Measurements from ENCODE around the gene PDE11A. TPM values are rescaled to one million over a fixed set of nuclear protein-coding genes. Genes with fewer than 3 reads are reported as not detected.
"Not testable (repeated sequence)": the region's sequence is repeated elsewhere in the genome, so short reads cannot be mapped to it uniquely, and the experiment has no call there.

Gene PDE11A
- polyA plus RNA-seq, 2 of the 4 experiments (the other 2 are of a cell fraction) = 3.6 to 5.6 TPM

DNA sequence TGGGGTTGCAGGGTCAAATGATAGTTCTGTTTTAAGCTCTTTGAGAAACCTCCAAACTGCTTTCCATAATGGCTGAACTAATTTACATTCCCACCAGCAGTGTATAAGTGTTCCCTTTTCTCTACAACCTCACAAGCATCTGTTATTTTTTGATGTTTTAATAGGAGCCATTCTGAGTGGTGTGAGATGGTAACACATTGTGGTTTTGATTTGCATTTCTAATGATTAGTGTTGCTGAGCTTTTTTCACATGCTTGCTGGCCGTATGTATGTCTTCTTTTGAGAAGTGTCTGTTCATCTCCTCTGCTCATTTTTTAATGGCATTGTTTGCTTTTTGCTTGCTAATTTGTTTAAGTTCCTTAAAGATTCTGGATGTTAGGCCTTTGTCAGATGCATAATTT, 107.7 kb downstream of the PDE11A start:
- DNase-seq (ENCODE audit: low read depth in 1 of 2, low spot score in 1 of 2) (no peak), FAIRE-seq (no peak), ATAC-seq (no peak)
- no peaks in the 10 kb centered on the region for H3K4me1 ChIP-seq
- ChIA-PET POLR2A (no interaction called here), CTCF (no interaction called here)
- WGBS (ENCODE audit: missing lambda C conversion rate) = 41% methylated on average over 1 of the region's 1 CpG
- H3K4me3 ChIP-seq = no peak overlapping the region
- H3K27ac ChIP-seq = no peak overlapping the region
- no peaks in the 10 kb centered on the region for H3K9me3 ChIP-seq
- TF ChIP-seq HOXB5 (CRISPR knock-in tag; IDR thresholded peaks at IDR 0.05) = no peak
- TF ChIP-seq SMC3 (IDR thresholded peaks at IDR 0.05) = no peak
- TF ChIP-seq NR3C1 (IDR thresholded peaks at IDR 0.05) = no peak
- no peak for TF ChIP-seq POLR2AphosphoS2 (conservative IDR thresholded peaks at IDR 0.05; ENCODE audit: low read length)
- TF ChIP-seq CBX2 (IDR thresholded peaks at IDR 0.05; ENCODE audit: borderline replicate concordance, low read depth) = no peak
- TF ChIP-seq KDM1A (IDR thresholded peaks at IDR 0.05; ENCODE audit: low read depth) = no peak
- no peak for TF ChIP-seq TP53 (CRISPR knock-in tag; IDR thresholded peaks at IDR 0.05)
- TF ChIP-seq MYC (IDR thresholded peaks at IDR 0.05; ENCODE audit: borderline replicate concordance, low read length) = no peak
- no peak overlapping the region for H3K4me2 ChIP-seq

DNA sequence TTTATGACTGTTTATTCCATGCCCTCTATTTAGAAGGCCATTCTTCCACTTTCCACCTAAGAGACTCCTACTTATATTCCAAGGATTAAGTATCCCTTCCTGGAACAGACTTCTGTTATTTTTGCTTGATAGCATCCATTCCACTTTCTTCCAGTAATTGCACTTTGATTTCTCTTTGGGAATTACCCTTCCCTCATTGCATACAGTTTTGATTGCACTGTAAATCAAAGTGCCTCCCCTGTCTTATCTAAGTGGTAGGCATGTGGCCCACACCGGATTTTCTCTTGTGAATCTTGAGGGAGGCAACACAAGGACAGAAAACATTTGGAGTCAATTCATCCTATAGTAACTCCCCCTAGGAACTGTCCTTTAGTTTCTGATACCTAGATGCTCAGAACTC, 120.4 kb downstream of the PDE11A start:
- Histone ChIP-seq H3K4me1 (no peaks in the 10 kb centered on the region), H3K4me2 (no peak overlapping the region), H3K9me3 (no peaks in the 10 kb centered on the region), H3K27ac (no peak overlapping the region), H3K4me3 (no peak overlapping the region)
- TF ChIP-seq FOSL2 (IDR thresholded peaks at IDR 0.05) (no peak), FOSL2 (CRISPR knock-in tag; IDR thresholded peaks at IDR 0.05) (no peak), SREBF2 (IDR thresholded peaks at IDR 0.05) (no peak), ESRRA (IDR thresholded peaks at IDR 0.05; ENCODE audit: borderline replicate concordance, low read length) (no peak), EHMT2 (IDR thresholded peaks at IDR 0.05; ENCODE audit: low read depth) (no peak), CBX2 (IDR thresholded peaks at IDR 0.05; ENCODE audit: borderline replicate concordance, low read depth) (no peak), FOSB (CRISPR knock-in tag; IDR thresholded peaks at IDR 0.05) (no peak), PHF8 (IDR thresholded peaks at IDR 0.05; ENCODE audit: borderline replicate concordance, low read depth) (no peak), ZC3H11A (IDR thresholded peaks at IDR 0.05) (no peak), TFCP2L1 (CRISPR knock-in tag; IDR thresholded peaks at IDR 0.05) (no peak), HOXB5 (CRISPR knock-in tag; IDR thresholded peaks at IDR 0.05) (no peak), POLR2AphosphoS2 (conservative IDR thresholded peaks at IDR 0.05; ENCODE audit: low read length) (no peak), CBX8 (IDR thresholded peaks at IDR 0.05) (no peak), EP300 (IDR thresholded peaks at IDR 0.05) (no peak)
- TF ChIP-seq, protein P1, sequence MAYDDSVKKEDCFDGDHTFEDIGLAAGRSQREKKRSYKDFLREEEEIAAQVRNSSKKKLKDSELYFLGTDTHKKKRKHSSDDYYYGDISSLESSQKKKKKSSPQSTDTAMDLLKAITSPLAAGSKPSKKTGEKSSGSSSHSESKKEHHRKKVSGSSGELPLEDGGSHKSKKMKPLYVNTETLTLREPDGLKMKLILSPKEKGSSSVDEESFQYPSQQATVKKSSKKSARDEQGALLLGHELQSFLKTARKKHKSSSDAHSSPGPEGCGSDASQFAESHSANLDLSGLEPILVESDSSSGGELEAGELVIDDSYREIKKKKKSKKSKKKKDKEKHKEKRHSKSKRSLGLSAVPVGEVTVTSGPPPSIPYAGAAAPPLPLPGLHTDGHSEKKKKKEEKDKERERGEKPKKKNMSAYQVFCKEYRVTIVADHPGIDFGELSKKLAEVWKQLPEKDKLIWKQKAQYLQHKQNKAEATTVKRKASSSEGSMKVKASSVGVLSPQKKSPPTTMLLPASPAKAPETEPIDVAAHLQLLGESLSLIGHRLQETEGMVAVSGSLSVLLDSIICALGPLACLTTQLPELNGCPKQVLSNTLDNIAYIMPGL (CRISPR knock-in tag; IDR thresholded peaks at IDR 0.05; ENCODE audit: borderline replicate concordance) = no peak
- TF ChIP-seq, protein P2, sequence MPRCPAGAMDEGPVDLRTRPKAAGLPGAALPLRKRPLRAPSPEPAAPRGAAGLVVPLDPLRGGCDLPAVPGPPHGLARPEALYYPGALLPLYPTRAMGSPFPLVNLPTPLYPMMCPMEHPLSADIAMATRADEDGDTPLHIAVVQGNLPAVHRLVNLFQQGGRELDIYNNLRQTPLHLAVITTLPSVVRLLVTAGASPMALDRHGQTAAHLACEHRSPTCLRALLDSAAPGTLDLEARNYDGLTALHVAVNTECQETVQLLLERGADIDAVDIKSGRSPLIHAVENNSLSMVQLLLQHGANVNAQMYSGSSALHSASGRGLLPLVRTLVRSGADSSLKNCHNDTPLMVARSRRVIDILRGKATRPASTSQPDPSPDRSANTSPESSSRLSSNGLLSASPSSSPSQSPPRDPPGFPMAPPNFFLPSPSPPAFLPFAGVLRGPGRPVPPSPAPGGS (IDR thresholded peaks at IDR 0.05) = no peak
- TF ChIP-seq, protein P3, sequence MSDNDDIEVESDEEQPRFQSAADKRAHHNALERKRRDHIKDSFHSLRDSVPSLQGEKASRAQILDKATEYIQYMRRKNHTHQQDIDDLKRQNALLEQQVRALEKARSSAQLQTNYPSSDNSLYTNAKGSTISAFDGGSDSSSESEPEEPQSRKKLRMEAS (IDR thresholded peaks at IDR 0.05) = no peak
- TF ChIP-seq, protein P4, sequence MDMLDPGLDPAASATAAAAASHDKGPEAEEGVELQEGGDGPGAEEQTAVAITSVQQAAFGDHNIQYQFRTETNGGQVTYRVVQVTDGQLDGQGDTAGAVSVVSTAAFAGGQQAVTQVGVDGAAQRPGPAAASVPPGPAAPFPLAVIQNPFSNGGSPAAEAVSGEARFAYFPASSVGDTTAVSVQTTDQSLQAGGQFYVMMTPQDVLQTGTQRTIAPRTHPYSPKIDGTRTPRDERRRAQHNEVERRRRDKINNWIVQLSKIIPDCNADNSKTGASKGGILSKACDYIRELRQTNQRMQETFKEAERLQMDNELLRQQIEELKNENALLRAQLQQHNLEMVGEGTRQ (IDR thresholded peaks at IDR 0.05) = no peak
- ChIA-PET POLR2A (no interaction called here), CTCF (no interaction called here)
- FAIRE-seq (no peak), DNase-seq (ENCODE audit: low read depth in 1 of 2, low spot score in 1 of 2) (no peak), ATAC-seq (no peak)
- WGBS (ENCODE audit: missing lambda C conversion rate) = 24% methylated on average over 1 of the region's 1 CpG

DNA sequence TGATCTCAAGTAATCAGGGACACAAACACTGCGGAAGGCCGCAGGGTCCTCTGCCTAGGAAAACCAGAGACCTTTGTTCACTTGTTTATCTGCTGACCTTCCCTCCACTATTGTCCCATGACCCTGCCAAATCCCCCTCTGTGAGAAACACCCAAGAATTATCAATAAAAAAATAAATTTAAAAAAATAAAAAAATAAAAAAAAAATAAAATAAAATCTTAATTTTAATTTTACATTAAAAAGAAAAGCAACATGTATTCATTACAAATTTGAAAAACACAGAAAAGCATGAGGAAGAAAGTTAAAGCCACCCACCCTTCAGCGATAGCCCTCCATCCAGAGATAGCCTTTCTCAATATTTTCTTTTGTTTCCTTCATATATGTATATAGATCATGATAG, 125.0 kb downstream of the PDE11A start:
- DNase-seq (ENCODE audit: low read depth in 1 of 2, low spot score in 1 of 2); FAIRE-seq; CTCF ChIA-PET; H3K4me1 ChIP-seq; H3K9me3 ChIP-seq; H3K27ac ChIP-seq; POLR2A ChIA-PET; H3K4me2 ChIP-seq; ATAC-seq; H3K4me3 ChIP-seq: not testable (repeated sequence)
- 79% methylated on average over 1 of the region's 3 CpGs for WGBS (ENCODE audit: missing lambda C conversion rate)

DNA sequence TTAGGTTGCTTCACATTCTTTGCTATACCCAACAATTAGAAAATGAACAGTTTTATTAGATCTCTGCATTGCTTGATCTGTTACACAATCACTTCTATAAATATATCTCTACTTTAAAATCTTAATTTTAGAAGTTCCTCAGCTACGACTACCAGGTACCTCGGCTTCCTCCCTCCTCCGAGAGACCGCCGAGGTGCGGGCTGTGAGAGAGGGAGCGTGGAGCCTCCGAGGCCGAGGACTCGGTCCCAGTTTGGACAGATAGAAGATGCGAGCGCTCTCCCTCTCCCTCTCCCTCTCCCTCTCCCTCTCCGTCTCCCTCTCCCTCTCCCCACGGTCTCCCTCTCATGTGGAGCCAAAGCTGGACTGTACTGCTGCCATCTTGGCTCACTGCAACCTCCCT, 128.0 kb downstream of the PDE11A start:
- H3K4me3 ChIP-seq; H3K27ac ChIP-seq; H3K9me3 ChIP-seq; FAIRE-seq; CTCF ChIA-PET; POLR2A ChIA-PET; DNase-seq (ENCODE audit: low read depth in 1 of 2, low spot score in 1 of 2); H3K4me1 ChIP-seq; ATAC-seq; H3K4me2 ChIP-seq: not testable (repeated sequence)
- WGBS (ENCODE audit: missing lambda C conversion rate) = 86% methylated on average over 12 of the region's 14 CpGs

All from A549 (cell line).